GM20000 (cell line): ENCODE results near the gene AOPEP.

Experiments used
- DNase-seq: peaks from one replicate; pipeline ENCODE4 v3.0.0; 2012; ENCODE audit warnings: low spot score
- CTCF ChIP-seq: IDR thresholded peaks from 2 replicates; pipeline ENCODE4 v1.5.1; 2012; ENCODE audit warnings: mild to moderate bottlenecking, control low read depth; ENCODE audit errors: extremely low read depth, missing control alignments

Gene AOPEP

GRCh38 chr9:94931036-94931633 lies 204.6 kb downstream of the AOPEP start:
- TF ChIP-seq CTCF = no peak
- DNase-seq = no peak

GRCh38 chr9:94931740-94932139 lies 205.2 kb downstream of the AOPEP start:
- no peak for DNase-seq
- no peak for TF ChIP-seq CTCF

- TF ChIP-seq CTCF = no peak
- DNase-seq = no peak
These were observed 206.4 kb downstream of the AOPEP start for GRCh38 chr9:94932652-94933510.

- no peak for DNase-seq
- no peak for TF ChIP-seq CTCF
These were observed 207.0 kb downstream of the AOPEP start for GRCh38 chr9:94933511-94933828.

GRCh38 chr9:94934816-94935328 lies 208.4 kb downstream of the AOPEP start:
- no peak for TF ChIP-seq CTCF

GRCh38 chr9:94935396-94935795 lies 208.9 kb downstream of the AOPEP start:
- no peak for DNase-seq
- no peak for TF ChIP-seq CTCF

More at GRCh38 chr9:94934816-94935328, 208.4 kb downstream of the AOPEP start:
- DNase-seq = no peak

GRCh38 chr9:94936419-94936818 lies 209.9 kb downstream of the AOPEP start:
- DNase-seq = no peak
- TF ChIP-seq CTCF = no peak
